Activated CD4-positive, alpha-beta T cell treated with anti-CD3 and anti-CD28 coated beads for 4 hours (primary cell): Measurements from ENCODE around the gene ANAPC15.
"Not testable (repeated sequence)": the region's sequence is repeated elsewhere in the genome, so short reads cannot be mapped to it uniquely, and the experiment has no call there.

ENCODE experiments used
- DNase-seq, 2 donors: peaks; one replicate each; pipeline ENCODE4 v3.0.0-alpha.2; 2020

ANAPC15 gene

GRCh38 chr11:72112143-72112977 is at the start of gene ANAPC15:
TSS of gene ANAPC15 (minus strand) at chr11:72112695. CDS start at chr11:72111276, 1,419 bp downstream.
- DNase-seq, result peak; percentile 99

- DNase-seq, result no peak
These were observed 47.8 kb upstream of the ANAPC15 start for GRCh38 chr11:72160319-72160718.

GRCh38 chr11:72157131-72157530 is 44.6 kb upstream of the ANAPC15 start:
- no peak for DNase-seq

DNA sequence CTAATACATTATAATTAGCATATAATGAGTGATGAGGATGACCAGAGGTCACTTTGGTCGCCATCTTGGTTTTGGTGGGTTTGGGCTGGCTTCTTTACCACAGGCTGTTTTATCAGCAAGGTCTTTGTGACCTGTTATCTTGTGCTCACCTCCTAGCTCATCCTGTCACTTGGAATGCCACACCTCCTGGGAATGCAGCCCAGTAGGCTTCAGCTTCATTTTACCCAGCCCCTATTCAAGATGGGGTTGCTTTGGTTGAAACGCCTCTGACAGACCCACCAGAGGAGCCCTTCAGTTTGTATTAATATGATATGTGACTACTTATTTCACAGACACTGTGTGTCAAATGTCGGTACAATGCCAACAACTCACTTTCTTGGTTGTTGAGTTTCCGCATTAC is 43.3 kb upstream of the ANAPC15 start:
- no peak for DNase-seq

- no peak for DNase-seq
These were observed 42.3 kb upstream of the ANAPC15 start for GRCh38 chr11:72154816-72155215.

- not testable (repeated sequence) for DNase-seq
These were observed 41.4 kb upstream of the ANAPC15 start for GRCh38 chr11:72153874-72154273.

GRCh38 chr11:72150882-72151281 is 38.4 kb upstream of the ANAPC15 start:
- no peak for DNase-seq

GRCh38 chr11:72146625-72147024 is 34.1 kb upstream of the ANAPC15 start:
- DNase-seq, result no peak

- no peak for DNase-seq
These were observed 32.5 kb upstream of the ANAPC15 start for GRCh38 chr11:72144807-72145565.

- not testable (repeated sequence) for DNase-seq
These were observed 30.0 kb upstream of the ANAPC15 start for GRCh38 chr11:72142543-72142942.

GRCh38 chr11:72142086-72142485 is 29.6 kb upstream of the ANAPC15 start:
- DNase-seq, result not testable (repeated sequence)

- DNase-seq, result no peak
These were observed 28.6 kb upstream of the ANAPC15 start for GRCh38 chr11:72141066-72141465.

GRCh38 chr11:72140661-72141060 is 28.2 kb upstream of the ANAPC15 start:
- DNase-seq, result no peak

DNA sequence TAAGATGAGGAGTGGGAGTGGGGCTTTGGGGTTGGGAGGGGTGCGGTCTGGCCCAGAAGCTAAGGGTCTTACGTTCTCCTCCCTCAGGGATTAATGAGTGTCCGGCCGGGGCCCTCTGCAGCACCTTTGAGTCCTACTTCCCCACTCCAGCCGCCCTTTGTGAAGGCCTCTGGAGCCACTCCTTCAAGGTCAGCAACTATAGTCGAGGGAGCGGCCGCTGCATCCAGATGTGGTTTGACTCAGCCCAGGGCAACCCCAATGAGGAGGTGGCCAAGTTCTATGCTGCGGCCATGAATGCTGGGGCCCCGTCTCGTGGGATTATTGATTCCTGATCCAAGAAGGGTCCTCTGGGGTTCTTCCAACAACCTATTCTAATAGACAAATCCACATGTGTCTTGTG is 27.0 kb upstream of the ANAPC15 start:
- no peak for DNase-seq

- no peak for DNase-seq
These were observed 26.4 kb upstream of the ANAPC15 start for GRCh38 chr11:72138821-72139390.

GRCh38 chr11:72136684-72137262 is 24.3 kb upstream of the ANAPC15 start:
- DNase-seq, result no peak

DNA sequence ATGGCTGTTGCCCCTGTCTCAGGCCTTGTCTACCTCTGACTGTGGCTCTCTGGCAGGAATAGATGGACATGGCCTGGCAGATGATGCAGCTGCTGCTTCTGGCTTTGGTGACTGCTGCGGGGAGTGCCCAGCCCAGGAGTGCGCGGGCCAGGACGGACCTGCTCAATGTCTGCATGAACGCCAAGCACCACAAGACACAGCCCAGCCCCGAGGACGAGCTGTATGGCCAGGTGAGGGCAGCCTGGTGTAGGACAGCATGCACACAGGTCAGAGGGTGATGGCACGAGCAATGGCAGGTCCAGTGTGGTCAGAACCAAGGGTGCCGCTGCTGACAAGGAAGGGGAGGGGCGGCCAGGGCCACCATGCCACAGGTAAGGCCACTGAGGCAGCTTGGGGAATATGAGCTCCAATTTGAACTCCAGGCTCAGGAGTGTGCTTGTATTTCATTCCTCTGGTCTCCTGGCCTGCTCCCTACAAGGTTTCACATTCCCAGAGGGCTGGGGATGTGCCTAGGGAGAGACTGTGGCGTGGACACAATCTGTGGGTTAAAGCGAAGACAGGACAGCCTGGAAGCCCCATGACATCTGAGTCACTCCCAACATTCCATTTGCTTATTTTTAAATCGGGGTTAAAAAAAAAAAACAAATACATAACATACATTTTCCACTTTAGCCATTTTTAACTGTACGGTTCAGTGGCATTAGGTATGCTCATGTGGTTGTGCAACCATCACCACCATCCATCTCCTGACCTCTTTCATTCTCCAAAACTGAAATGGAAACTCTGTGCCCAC is 23.6 kb upstream of the ANAPC15 start:
- no peak for DNase-seq

DNA sequence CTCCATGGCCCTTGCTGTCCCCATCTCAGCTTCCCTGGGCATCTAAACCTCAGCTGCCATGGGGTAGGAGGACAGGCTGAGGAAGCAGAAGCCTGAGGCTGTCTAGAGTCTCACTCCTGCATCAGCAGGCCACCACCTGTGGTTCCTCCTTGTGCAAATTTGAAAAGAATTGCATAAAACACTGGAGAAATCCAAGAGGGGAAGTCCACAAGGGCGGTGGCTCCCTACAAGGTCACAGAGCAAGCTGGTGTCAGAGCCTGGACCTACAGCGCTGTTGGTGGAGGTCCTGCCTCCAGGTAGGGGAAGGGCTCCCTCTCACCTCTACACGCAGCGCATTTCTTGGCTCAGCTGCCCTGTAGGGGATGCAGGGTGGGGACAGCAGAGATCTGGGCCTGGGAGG is 23.0 kb upstream of the ANAPC15 start, which contains the start of gene FOLR3:
Gene FOLR3 (plus strand): TSS at position 253 of the 400 bp plus-strand sequence. CDS start 228 bp downstream, outside the sequence.
- not testable (repeated sequence) for DNase-seq

- DNase-seq, result no peak
These were observed 20.2 kb upstream of the ANAPC15 start for GRCh38 chr11:72132646-72133045.

GRCh38 chr11:72129381-72129780 is 16.9 kb upstream of the ANAPC15 start:
- DNase-seq, result no peak

DNA sequence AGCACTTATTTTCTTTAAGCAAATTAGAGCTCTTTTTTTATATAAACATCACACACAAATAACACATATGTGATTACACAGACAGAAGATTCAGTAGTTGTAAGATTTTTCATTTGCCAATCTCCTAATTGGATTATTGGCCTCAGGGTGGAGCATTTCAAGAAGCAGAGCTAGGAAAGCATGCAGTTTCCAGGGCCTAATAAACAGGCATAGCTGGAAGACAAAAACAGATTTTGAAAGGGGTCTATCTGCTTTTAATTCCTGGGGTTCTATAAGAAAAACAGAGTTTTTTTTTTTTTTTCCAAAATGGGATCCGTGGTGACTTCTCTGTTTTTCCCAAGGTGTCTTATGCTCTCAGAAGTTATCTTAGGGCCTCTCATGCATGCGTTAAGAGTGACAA is 15.4 kb upstream of the ANAPC15 start:
- DNase-seq, result no peak

DNA sequence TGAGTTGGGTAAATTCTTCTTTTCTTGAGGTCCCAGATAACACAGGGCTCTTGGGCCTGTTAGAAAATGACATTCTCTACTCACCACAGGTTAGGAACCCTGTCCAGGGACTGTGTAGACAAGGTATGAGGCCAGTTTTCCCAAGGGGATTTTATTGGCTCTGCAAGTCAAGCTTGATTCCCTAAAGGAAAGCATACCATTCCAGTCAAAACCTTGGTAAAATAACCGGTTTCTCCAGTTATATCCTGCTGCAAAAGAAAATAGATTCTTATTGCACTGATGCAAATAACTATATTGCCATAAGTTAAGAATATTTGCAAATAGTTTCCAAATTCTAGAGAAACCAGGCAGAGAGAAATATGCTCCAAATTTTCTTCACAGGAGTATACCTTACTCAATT is 13.5 kb upstream of the ANAPC15 start:
- DNase-seq, result no peak
